SU-DHL-6 (cell line): ENCODE results near the gene VGLL3.

ENCODE experiments used
- H2AFZ ChIP-seq: fragments of 200-600 bp; sonication (generic); 2 replicates; pipeline ENCODE4 v1.6.1; 2014; ENCODE audit warnings: low read depth, mild to moderate bottlenecking, moderate library complexity, mixed read lengths, antibody characterized with exemption, low read length; ENCODE audit not compliant: severe bottlenecking
- H3F3A ChIP-seq: fragments of 200-600 bp; shearing (Covaris generic); 2 replicates; pipeline ENCODE4 v1.6.0; 2016; ENCODE audit warnings: antibody characterized with exemption, mild to moderate bottlenecking; ENCODE audit not compliant: insufficient read depth
- H3K27ac ChIP-seq: fragments of 200-600 bp; sonication (generic); 2 replicates; pipeline ENCODE4 v1.5.1; 2016; ENCODE audit warnings: low read depth, mild to moderate bottlenecking, low read length, moderate library complexity, mixed read lengths
- H3K27me3 ChIP-seq: fragments of 200-600 bp; sonication (generic), shearing (Covaris generic); 2 replicates; pipeline ENCODE4 v1.6.0; 2014; ENCODE audit warnings: mild to moderate bottlenecking, low read length
- H3K36me3 ChIP-seq: fragments of 200-600 bp; sonication (generic); 2 replicates; pipeline ENCODE4 v1.6.1; 2014; ENCODE audit warnings: mild to moderate bottlenecking, low read length, mixed read lengths
- H3K4me2 ChIP-seq: fragments of 300-600, 200-600 bp; shearing (Covaris generic), sonication (generic); 2 replicates; pipeline ENCODE4 v1.6.0; 2014; ENCODE audit warnings: low read length, low read depth, mild to moderate bottlenecking; ENCODE audit not compliant: poor library complexity, severe bottlenecking
- H3K4me3 ChIP-seq: fragments of 200-600 bp; sonication (generic); 2 replicates; pipeline ENCODE4 v1.5.1; 2014; ENCODE audit warnings: antibody characterized with exemption, low read length, mild to moderate bottlenecking, mixed read lengths; ENCODE audit not compliant: insufficient read depth, poor library complexity, severe bottlenecking
- H3K79me2 ChIP-seq: fragments of 200-600 bp; sonication (generic); 2 replicates; pipeline ENCODE4 v1.6.1; 2014; ENCODE audit warnings: mild to moderate bottlenecking, low read length, moderate library complexity; ENCODE audit not compliant: insufficient read depth
- H3K9ac ChIP-seq: fragments of 200-600 bp; sonication (generic); 2 replicates; pipeline ENCODE4 v1.7.0; 2014; ENCODE audit warnings: mild to moderate bottlenecking, low read length
- H3K9me2 ChIP-seq: fragments of 200-600 bp; sonication (generic); replicated peaks from 2 replicates; pipeline ENCODE4 v1.6.1; 2014; ENCODE audit warnings: low read length; ENCODE audit not compliant: insufficient read depth
- H3K9me3 ChIP-seq: fragments of 200-600 bp; sonication (generic); 2 replicates; pipeline ENCODE4 v1.6.1; 2014; ENCODE audit warnings: low read length, mixed read lengths; ENCODE audit not compliant: insufficient read depth
- H4K20me1 ChIP-seq: fragments of 200-600 bp; sonication (generic); 2 replicates; pipeline ENCODE4 v1.6.1; 2014; ENCODE audit warnings: low read depth, mild to moderate bottlenecking, antibody characterized with exemption, low read length, moderate library complexity, mixed read lengths
- CTCF ChIP-seq: fragments of 200-600 bp; sonication (generic); IDR thresholded peaks from one replicate; pipeline ENCODE4 v1.5.1; 2017; ENCODE audit warnings: antibody characterized with exemption, mild to moderate bottlenecking, low read length, moderate library complexity; ENCODE audit not compliant: insufficient read depth, poor library complexity, severe bottlenecking
- EZH2phosphoT487 ChIP-seq: fragments of 200-600 bp; sonication (generic), shearing (Covaris generic); conservative IDR thresholded peaks from 2 replicates; pipeline ENCODE4 v1.6.1; 2018; ENCODE audit warnings: mild to moderate bottlenecking, antibody characterized with exemption, low read length, moderate library complexity, mixed read lengths

Gene VGLL3

DNA sequence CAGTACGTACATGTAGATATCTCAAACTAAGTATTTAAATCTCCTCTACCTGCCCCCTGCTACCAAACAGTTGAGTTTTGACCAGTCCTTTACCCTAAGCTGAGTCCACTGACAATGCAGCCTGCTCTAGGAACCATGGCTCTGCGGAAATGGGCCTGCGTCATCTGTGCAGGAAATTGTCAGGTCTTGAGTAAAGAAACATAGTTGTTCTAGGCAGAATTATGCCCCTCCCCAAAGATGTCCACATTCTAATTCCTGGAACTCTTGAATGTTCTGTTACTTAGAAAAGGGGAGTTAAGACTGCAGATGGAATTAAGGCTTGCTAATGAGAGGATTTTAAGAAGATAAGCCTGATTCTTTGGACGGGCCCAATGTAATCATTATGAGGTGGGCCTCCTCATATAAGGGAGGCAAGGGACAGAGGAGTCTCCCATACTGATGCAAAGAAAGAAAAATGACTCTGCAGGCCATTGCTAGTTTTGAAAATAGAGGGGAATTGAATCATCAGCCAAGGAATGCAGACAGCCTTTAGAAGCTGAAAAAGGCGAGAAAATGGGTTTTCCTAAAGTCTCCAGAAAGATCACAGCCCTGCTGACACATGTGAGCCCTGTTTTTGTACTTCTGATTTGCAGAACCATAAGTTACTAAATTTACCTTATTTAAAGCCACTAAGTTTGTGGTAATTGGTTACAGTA lies 5.5 kb upstream of the VGLL3 start:
- H3K27ac ChIP-seq: no peak overlapping the region
- H2AFZ ChIP-seq: no peak overlapping the region
- H3F3A ChIP-seq: no peaks in the 10 kb centered on the region
- no peaks in the 10 kb centered on the region for H4K20me1 ChIP-seq
- TF ChIP-seq CTCF (no peak), EZH2phosphoT487 (no peak)
- H3K9me2 ChIP-seq: no peaks in the 10 kb centered on the region
- no peak overlapping the region for H3K9ac ChIP-seq
- no peaks in the 10 kb centered on the region for H3K36me3 ChIP-seq
- no peak overlapping the region for H3K4me2 ChIP-seq
- H3K27me3 ChIP-seq: no peaks in the 10 kb centered on the region
- no peaks in the 10 kb centered on the region for H3K9me3 ChIP-seq
- H3K4me3 ChIP-seq: no peak overlapping the region
- H3K79me2 ChIP-seq: no peaks in the 10 kb centered on the region

DNA sequence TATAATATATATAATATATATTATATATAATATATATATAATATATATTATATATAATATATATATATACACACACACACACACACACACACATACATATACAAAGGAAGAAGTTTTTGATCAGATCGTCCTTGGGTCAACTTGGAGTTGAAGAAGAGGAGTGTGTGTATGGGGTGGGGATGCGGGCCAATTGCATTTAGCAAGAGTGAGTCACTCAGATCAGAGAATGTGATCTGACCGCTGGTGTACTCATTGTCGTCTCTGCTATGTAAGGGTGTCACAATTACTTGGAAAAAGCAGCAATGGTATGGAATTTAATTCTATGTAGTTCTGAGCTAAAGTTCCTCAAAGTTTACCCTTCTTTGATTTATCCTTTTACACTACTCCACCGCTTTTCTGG lies 4.6 kb upstream of the VGLL3 start:
- Histone ChIP-seq H3K4me2 (no peak overlapping the region), H3K9me3 (no peaks in the 10 kb centered on the region), H3K36me3 (no peaks in the 10 kb centered on the region), H3K27me3 (no peaks in the 10 kb centered on the region), H3K9me2 (no peaks in the 10 kb centered on the region), H3K27ac (no peak overlapping the region), H3F3A (no peaks in the 10 kb centered on the region), H3K4me3 (no peak overlapping the region), H3K9ac (no peak overlapping the region), H4K20me1 (no peaks in the 10 kb centered on the region), H3K79me2 (no peaks in the 10 kb centered on the region), H2AFZ (no peak overlapping the region)
- TF ChIP-seq EZH2phosphoT487 (no peak), CTCF (no peak)

- Histone ChIP-seq H3K36me3 (no peaks in the 10 kb centered on the region), H3K79me2 (no peaks in the 10 kb centered on the region), H3K4me2 (no peak overlapping the region), H3K9ac (no peak overlapping the region), H2AFZ (no peak overlapping the region), H3K9me3 (no peaks in the 10 kb centered on the region), H3K9me2 (no peaks in the 10 kb centered on the region), H3F3A (no peaks in the 10 kb centered on the region), H3K27ac (no peak overlapping the region), H4K20me1 (no peaks in the 10 kb centered on the region), H3K27me3 (no peaks in the 10 kb centered on the region), H3K4me3 (no peak overlapping the region)
- TF ChIP-seq CTCF (no peak), EZH2phosphoT487 (no peak)
These were observed 2.8 kb upstream of the VGLL3 start for GRCh38 chr3:86993704-86994103.
